B cell (primary cell): ENCODE data around the gene EXD3.

Experiments used
- CTCF ChIP-seq: fragments of 200-600 bp; IDR thresholded peaks from one replicate; pipeline ENCODE4 v1.8.0; 2022; ENCODE audit warnings: antibody characterized with exemption, mild to moderate bottlenecking
- EZH2 ChIP-seq: IDR thresholded peaks from 2 replicates; pipeline ENCODE4 v1.6.1; 2012; ENCODE audit warnings: borderline replicate concordance, low read depth, mild to moderate bottlenecking, moderate library complexity, low read length; ENCODE audit not compliant: insufficient read depth, poor library complexity, severe bottlenecking

DNA sequence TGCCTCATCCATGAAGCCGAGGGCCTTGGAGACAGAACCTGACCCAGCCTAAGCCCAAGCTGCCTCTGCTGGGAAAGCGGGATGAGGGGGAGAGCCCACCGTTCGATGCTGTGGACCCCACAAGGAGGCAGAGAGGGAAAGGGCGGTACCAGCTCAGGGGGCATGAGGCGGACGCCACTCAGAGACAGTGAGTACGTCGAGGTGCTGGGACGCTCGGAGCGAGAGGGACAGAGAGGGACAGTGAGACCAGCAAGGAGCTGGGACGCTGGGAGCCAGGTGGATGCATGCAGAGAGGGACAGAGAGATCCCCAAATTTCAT is 33.6 kb downstream of the EXD3 start:
- TF ChIP-seq CTCF (no peak), EZH2 (no peak)
